Loucy (cell line): ENCODE measurements around the gene HECTD1.

Source experiments
- H2AFZ ChIP-seq: fragments of 200-600 bp; sonication (generic); 2 replicates; pipeline ENCODE4 v1.6.0; 2016; ENCODE audit warnings: antibody characterized with exemption, mild to moderate bottlenecking, low read length, moderate library complexity
- H3F3A ChIP-seq: fragments of 200-600 bp; 2 replicates; pipeline ENCODE4 v1.6.0; 2016; ENCODE audit warnings: antibody characterized with exemption, low read depth, mild to moderate bottlenecking
- H3K27me3 ChIP-seq: fragments of 200-600 bp; sonication (generic); 2 replicates; pipeline ENCODE4 v1.6.1; 2014; ENCODE audit warnings: low read length, mild to moderate bottlenecking; ENCODE audit not compliant: insufficient read depth, poor library complexity, severe bottlenecking
- H3K36me3 ChIP-seq: fragments of 200-600 bp; sonication (generic); 2 replicates; pipeline ENCODE4 v1.6.1; 2016; ENCODE audit warnings: low read length; ENCODE audit not compliant: insufficient read depth
- H3K4me1 ChIP-seq: fragments of 200-600 bp; sonication (generic); 2 replicates; pipeline ENCODE4 v1.5.1; 2014; ENCODE audit warnings: low read length, mild to moderate bottlenecking; ENCODE audit not compliant: insufficient read depth, poor library complexity, severe bottlenecking
- H3K4me2 ChIP-seq: fragments of 200-600 bp; sonication (generic); 2 replicates; pipeline ENCODE4 v1.6.0; 2014; ENCODE audit warnings: antibody characterized with exemption, low read length, low read depth, mild to moderate bottlenecking; ENCODE audit not compliant: poor library complexity, severe bottlenecking
- H3K4me3 ChIP-seq: fragments of 200-600 bp; sonication (generic); 2 replicates; pipeline ENCODE4 v1.5.1; 2014; ENCODE audit warnings: low read length, mild to moderate bottlenecking, mixed read lengths; ENCODE audit not compliant: poor library complexity, severe bottlenecking
- H3K79me2 ChIP-seq: fragments of 200-600 bp; sonication (generic); 2 replicates; pipeline ENCODE4 v1.6.1; 2014; ENCODE audit warnings: low read length; ENCODE audit not compliant: insufficient read depth
- H3K9ac ChIP-seq: fragments of 200-600 bp; sonication (generic); 2 replicates; pipeline ENCODE4 v1.6.0; 2014; ENCODE audit warnings: mild to moderate bottlenecking, low read depth, low read length, moderate library complexity; ENCODE audit not compliant: poor library complexity, severe bottlenecking
- H3K9me2 ChIP-seq: fragments of 200-600 bp; sonication (generic); replicated peaks from 2 replicates; pipeline ENCODE4 v1.6.1; 2016; ENCODE audit warnings: low read depth, low read length, mixed read lengths
- H3K9me3 ChIP-seq: fragments of 200-600 bp; sonication (generic); 2 replicates; pipeline ENCODE4 v1.6.1; 2014; ENCODE audit warnings: mild to moderate bottlenecking, antibody characterized with exemption, low read length, low read depth; ENCODE audit not compliant: insufficient read depth
- H4K20me1 ChIP-seq: fragments of 200-600 bp; sonication (generic); 2 replicates; pipeline ENCODE4 v1.6.0; 2014; ENCODE audit warnings: antibody characterized with exemption, low read length, mild to moderate bottlenecking; ENCODE audit not compliant: insufficient read depth, poor library complexity, severe bottlenecking
- EZH2phosphoT487 ChIP-seq: fragments of 200-600 bp; IDR thresholded peaks from 2 replicates; pipeline ENCODE4 v1.6.1; 2018; ENCODE audit warnings: antibody characterized with exemption, mild to moderate bottlenecking, moderate library complexity, borderline replicate concordance
- TF ChIP-seq, protein P1 (sequence below): fragments of 200-600 bp; sonication (generic); conservative IDR thresholded peaks from 2 replicates; pipeline ENCODE4 v1.5.1; 2014; ENCODE audit warnings: mild to moderate bottlenecking, antibody characterized with exemption, low read length

The HECTD1 gene

DNA sequence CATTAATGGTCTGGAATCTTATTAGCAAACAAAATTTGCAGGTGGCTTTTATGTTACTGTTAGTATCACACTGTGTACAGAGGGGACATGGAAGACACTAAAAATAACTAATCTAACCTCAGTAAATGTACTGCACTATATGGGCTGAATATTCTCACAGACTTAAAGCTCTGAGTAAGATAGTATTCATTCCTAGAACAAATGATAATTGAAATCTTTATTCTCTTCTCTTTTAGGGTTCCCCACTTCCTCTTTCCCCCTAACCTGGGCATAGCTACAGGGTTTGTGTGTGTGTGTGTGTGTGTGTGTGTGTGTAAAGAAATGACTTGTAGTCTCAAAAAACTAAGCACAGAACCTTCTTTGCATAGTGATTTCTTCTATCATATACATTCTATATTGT is 21.4 kb upstream of the HECTD1 start:
- no peaks in the 10 kb centered on the region for H3K9me2 ChIP-seq
- no peak overlapping the region for H3K4me3 ChIP-seq
- no peaks in the 10 kb centered on the region for H3K27me3 ChIP-seq
- H3K79me2 ChIP-seq: no peaks in the 10 kb centered on the region
- no peaks in the 10 kb centered on the region for H3K9me3 ChIP-seq
- TF ChIP-seq, protein P1, sequence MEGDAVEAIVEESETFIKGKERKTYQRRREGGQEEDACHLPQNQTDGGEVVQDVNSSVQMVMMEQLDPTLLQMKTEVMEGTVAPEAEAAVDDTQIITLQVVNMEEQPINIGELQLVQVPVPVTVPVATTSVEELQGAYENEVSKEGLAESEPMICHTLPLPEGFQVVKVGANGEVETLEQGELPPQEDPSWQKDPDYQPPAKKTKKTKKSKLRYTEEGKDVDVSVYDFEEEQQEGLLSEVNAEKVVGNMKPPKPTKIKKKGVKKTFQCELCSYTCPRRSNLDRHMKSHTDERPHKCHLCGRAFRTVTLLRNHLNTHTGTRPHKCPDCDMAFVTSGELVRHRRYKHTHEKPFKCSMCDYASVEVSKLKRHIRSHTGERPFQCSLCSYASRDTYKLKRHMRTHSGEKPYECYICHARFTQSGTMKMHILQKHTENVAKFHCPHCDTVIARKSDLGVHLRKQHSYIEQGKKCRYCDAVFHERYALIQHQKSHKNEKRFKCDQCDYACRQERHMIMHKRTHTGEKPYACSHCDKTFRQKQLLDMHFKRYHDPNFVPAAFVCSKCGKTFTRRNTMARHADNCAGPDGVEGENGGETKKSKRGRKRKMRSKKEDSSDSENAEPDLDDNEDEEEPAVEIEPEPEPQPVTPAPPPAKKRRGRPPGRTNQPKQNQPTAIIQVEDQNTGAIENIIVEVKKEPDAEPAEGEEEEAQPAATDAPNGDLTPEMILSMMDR: no peak
- no peak for TF ChIP-seq EZH2phosphoT487
- no peaks in the 10 kb centered on the region for H3K36me3 ChIP-seq
- no peaks in the 10 kb centered on the region for H3F3A ChIP-seq
- H3K4me1 ChIP-seq: no peaks in the 10 kb centered on the region
- H3K4me2 ChIP-seq: no peak overlapping the region
- H2AFZ ChIP-seq: no peak overlapping the region
- no peaks in the 10 kb centered on the region for H4K20me1 ChIP-seq
- H3K9ac ChIP-seq: no peak overlapping the region

GRCh38 chr14:31228533-31228932 is 20.9 kb upstream of the HECTD1 start:
- no peak overlapping the region for H2AFZ ChIP-seq
- no peak overlapping the region for H3K4me2 ChIP-seq
- H3F3A ChIP-seq: no peaks in the 10 kb centered on the region

GRCh38 chr14:31224808-31225207 is 17.2 kb upstream of the HECTD1 start:
- Histone ChIP-seq H3K9me3 (no peaks in the 10 kb centered on the region), H3K79me2 (no peaks in the 10 kb centered on the region), H3K9ac (no peak overlapping the region), H3F3A (no peaks in the 10 kb centered on the region), H3K4me1 (no peaks in the 10 kb centered on the region), H3K4me3 (no peak overlapping the region), H3K9me2 (no peaks in the 10 kb centered on the region), H3K36me3 (no peaks in the 10 kb centered on the region), H3K27me3 (no peaks in the 10 kb centered on the region), H3K4me2 (no peak overlapping the region), H4K20me1 (no peaks in the 10 kb centered on the region), H2AFZ (no peak overlapping the region)
- no peak for TF ChIP-seq EZH2phosphoT487

More at GRCh38 chr14:31228533-31228932, 20.9 kb upstream of the HECTD1 start:
- Histone ChIP-seq H4K20me1 (no peaks in the 10 kb centered on the region), H3K79me2 (no peaks in the 10 kb centered on the region), H3K4me1 (no peaks in the 10 kb centered on the region), H3K27me3 (no peaks in the 10 kb centered on the region), H3K9me3 (no peaks in the 10 kb centered on the region), H3K9ac (no peak overlapping the region), H3K4me3 (no peak overlapping the region), H3K36me3 (no peaks in the 10 kb centered on the region), H3K9me2 (no peaks in the 10 kb centered on the region)
- TF ChIP-seq, protein P1: no peak
- TF ChIP-seq EZH2phosphoT487: no peak

DNA sequence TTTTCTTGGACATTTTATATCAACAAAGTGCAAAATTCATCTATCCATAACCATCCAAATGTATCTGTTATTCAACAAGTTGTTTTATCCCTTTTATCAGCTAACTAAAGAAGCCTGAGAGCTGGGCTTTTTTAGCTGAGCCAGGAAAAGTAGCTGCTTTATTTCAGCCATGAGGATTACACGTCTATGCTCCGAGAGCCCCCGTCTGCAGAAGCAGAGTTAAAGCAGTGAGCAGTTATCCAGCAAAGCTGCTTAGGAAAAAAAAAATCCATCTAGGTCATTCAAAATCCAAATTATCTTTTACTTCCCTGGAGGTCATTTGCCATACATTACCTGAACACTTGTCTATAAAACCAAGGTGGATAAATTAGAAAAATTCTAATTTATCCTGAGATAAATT is 15.7 kb upstream of the HECTD1 start:
- no peak overlapping the region for H2AFZ ChIP-seq
- no peak overlapping the region for H3K9ac ChIP-seq
- H3K79me2 ChIP-seq: no peaks in the 10 kb centered on the region
- H3F3A ChIP-seq: no peaks in the 10 kb centered on the region
- no peaks in the 10 kb centered on the region for H3K36me3 ChIP-seq
- H4K20me1 ChIP-seq: no peaks in the 10 kb centered on the region
- H3K9me2 ChIP-seq: no peaks in the 10 kb centered on the region
- no peak overlapping the region for H3K4me3 ChIP-seq
- H3K4me2 ChIP-seq: no peak overlapping the region
- no peaks in the 10 kb centered on the region for H3K27me3 ChIP-seq
- no peaks in the 10 kb centered on the region for H3K9me3 ChIP-seq
- H3K4me1 ChIP-seq: no peaks in the 10 kb centered on the region
- TF ChIP-seq, protein P1: no peak
- no peak for TF ChIP-seq EZH2phosphoT487
